ENCODE results near the gene UACA.

The UACA gene

DNA sequence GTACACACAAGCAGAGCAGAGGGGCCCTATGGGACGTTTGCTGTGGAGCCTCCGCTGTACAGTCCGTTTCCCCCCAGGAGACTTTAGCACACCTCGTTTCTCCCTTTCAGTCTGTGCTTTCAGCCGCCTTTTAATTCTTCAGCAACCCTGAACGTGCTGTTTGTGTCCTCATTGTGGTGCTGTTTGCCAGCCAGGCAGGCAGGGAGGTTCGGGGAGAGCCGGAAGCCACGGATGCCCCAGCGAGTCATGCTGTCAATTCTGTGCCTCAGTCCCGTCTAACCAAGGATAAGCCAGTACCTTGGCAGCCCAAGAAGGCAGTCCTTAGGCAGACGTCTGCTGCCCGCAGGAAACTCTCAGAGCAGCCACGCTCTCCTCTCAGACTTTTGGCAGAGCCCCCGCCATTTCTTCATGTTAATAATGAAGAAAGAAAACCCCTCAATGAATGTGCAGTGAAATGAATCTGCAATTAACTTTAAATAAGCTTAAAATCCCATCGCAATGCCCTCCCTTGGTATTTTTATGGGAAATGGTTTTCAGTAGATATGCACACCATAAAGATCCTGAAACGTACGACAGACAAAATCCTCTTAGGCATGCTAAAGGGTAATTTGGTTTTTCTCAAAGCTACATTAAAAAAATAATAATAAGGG, 158.6 kb downstream of the UACA start:
- no peak for DNase-seq (ENCODE audit: low spot score)
- no peak for FAIRE-seq

Measured in RCC 7860 (cell line).